ENCODE results near the gene ELOA2. TPM values are rescaled to one million over a fixed set of nuclear protein-coding genes. Genes with fewer than 3 reads are reported as not detected.
"Not testable (repeated sequence)": the region's sequence is repeated elsewhere in the genome, so short reads cannot be mapped to it uniquely, and the experiment has no call there.

The ELOA2 gene, protein sequence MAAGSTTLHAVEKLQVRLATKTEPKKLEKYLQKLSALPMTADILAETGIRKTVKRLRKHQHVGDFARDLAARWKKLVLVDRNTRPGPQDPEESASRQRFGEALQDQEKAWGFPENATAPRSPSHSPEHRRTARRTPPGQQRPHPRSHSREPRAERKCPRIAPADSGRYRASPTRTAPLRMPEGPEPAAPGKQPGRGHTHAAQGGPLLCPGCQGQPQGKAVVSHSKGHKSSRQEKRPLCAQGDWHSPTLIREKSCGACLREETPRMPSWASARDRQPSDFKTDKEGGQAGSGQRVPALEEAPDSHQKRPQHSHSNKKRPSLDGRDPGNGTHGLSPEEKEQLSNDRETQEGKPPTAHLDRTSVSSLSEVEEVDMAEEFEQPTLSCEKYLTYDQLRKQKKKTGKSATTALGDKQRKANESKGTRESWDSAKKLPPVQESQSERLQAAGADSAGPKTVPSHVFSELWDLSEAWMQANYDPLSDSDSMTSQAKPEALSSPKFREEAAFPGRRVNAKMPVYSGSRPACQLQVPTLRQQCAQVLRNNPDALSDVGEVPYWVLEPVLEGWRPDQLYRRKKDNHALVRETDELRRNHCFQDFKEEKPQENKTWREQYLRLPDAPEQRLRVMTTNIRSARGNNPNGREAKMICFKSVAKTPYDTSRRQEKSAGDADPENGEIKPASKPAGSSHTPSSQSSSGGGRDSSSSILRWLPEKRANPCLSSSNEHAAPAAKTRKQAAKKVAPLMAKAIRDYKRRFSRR
- not detected for total RNA-seq

DNA sequence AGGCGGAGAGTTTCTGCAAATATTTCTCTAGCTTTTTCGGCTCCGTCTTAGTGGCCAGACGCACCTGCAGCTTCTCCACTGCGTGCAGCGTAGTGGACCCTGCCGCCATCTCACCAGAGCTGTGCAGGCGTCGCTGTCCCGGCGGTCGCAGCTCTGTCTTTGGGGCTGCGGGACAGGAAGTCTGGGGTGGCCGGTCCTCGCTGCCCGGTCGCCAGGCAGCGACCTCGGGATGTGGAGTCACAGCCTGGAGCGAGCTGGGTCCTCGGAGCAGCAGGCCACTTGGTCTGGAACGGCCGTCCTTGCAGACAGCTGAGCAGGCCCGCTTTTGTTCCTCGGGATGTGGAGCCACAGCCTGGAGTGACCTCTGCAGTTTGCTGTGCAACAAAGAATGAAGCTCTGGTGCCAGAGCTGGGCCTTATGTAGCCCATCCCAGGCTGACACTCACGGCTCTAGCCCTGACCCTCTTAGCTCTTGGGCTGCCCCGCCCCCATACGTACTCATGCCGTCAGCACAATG lies at the start of gene ELOA2:
Gene ELOA2, minus strand, starts transcription at position 466 of the 516 bp plus-strand sequence. Its CDS starts 357 bp downstream, at position 109.
- DNase-seq (ENCODE audit: low spot score), result no peak

DNA sequence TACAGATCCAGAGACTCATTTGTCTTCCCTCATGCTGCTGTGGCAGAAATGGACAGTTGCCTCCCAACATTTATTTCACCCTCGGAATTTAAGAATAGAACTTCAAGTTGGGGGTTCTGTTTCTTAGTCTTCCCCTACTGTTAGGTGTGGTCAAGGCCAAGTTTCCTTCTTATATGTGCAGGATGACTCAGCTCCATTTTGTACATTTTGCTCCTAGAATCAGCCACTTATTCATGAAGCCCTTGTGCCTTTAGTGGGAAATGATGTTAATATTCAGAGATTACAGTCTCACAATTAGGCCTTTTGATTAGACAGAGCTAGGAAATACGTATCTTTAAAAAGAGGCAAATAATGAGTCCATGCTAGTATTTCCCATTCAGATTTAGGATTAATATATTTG lies 46.2 kb upstream of the ELOA2 start:
- no peak for DNase-seq (ENCODE audit: low spot score)

DNA sequence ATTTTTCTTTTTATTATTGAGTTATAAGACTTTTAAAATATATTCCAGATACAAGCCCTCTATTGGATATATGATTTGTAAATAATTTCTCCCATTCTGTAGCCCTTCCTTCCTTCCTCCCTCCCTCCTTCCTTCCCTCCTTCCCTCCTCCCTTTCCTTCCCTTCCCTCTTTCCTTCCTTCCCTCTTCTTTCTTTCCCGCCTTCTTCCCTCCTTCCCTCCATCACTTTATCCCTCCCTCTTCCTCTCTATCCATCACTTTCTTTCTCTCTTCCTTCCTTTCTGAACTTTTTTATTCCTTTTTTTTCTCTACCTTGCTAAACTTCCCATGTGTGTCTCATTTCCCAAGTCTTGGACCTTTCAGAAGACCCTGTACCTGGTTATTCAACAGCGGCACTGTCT lies 45.5 kb upstream of the ELOA2 start:
- DNase-seq (ENCODE audit: low spot score), result no peak

DNA sequence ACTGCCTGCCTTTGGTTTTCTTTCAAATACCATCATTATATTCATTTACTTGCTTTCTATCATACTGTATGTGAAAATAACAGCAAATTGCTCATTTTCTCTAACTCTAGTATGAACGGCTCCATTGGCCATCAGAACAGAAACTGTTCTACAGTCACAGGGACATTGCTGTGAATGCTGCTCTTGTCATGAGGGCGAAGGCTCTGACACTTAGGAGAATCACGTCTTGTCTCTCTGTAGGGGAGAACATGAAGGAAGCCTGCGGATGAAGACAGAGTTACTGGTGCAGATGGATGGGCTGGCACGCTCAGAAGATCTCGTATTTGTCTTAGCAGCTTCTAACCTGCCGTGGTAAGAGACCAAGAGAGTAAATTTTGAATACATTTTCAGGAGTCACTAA lies 41.7 kb upstream of the ELOA2 start:
- DNase-seq (ENCODE audit: low spot score), result no peak

DNA sequence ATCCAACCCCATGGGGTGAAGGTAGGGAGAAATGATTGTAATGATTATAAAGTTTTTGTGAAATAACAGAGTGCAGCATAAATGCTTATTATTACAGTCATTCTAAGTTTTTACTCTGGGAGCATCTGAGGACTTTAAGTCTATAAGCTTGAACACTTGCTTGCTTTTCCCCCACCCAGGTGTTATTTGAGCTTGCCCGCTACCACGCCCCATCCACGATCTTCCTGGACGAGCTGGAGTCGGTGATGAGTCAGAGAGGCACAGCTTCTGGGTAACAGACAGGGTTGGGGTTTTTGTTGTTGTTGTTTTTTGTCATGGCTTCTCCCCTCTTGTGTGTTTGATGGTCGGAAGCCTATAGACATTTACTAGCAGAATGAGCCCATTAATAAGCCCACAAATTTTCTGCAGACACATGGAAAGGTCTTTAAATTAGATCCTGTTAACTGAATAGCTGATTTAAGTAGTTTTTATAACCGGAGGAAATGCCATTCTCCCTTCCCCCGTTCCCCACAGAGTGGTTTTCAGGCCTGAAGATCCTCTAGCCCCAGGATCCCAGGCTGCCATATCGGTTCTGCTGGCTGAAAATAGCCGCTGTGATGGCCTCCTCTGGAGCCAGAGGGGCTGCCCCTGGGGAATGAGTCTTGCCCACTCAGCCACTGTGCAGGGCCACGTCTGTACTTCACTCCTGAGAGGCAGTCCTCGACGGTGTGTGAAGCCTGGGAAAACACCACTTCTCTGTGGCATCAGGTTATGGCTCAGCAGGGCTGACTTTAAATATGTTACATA lies 39.9 kb upstream of the ELOA2 start:
- no peak for DNase-seq (ENCODE audit: low spot score)

DNA sequence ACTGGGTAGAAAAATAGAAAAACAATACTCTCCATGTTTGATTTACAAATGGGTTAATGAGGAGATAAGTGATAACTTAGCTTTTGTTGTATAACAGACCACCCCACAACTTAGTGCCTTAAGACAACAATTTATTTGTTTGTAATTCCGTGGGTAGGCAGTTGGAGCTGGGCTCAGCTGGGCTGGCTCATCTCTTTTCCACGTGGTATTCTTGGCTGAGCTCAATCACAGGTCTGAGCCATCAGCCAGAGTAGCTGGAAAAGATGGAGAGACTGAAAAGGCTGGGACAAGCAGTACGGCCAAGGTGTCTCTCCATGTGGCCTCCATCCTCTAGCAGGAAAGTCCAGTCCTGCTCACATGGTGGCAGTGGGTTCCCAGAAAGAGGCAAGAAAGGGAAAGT lies 32.2 kb upstream of the ELOA2 start:
- no peak for DNase-seq (ENCODE audit: low spot score)

DNA sequence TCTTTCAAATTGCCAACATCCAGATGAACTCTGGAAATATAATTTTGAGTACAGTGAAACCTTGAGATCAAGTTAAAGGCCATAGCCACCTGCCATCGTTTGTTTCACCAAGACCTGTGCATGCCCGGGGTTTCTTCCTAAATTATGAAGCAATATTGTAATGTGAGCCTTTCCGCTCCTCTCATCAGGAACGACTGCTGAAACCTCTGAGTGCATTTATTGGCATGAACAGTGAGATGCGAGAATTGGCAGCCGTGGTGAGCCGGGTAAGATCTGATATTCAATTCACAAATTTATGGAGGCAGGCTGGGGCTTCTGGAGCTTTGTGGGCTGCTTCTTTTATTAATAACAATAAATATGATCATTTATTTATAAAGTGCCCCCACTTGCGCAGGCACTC lies 27.7 kb upstream of the ELOA2 start:
- DNase-seq (ENCODE audit: low spot score), result no peak

DNA sequence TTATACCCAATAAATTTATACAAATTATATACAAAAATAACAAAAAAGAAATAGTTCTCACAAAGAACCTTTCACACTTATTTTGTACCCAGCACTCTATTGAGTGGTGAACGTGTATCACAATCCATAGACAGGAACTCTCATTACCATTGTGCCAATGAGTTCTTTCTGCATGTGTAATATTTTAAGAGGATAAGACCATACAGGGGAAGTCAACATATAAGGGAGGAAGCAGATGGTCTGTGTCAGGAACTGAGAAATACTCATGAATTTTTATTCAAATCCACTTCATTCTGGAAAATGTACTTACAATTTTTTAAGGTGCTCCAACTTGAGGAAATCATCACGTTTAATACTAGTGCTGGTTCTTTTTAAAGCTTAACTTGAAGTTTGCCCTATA lies 27.1 kb upstream of the ELOA2 start:
- no peak for DNase-seq (ENCODE audit: low spot score)

DNA sequence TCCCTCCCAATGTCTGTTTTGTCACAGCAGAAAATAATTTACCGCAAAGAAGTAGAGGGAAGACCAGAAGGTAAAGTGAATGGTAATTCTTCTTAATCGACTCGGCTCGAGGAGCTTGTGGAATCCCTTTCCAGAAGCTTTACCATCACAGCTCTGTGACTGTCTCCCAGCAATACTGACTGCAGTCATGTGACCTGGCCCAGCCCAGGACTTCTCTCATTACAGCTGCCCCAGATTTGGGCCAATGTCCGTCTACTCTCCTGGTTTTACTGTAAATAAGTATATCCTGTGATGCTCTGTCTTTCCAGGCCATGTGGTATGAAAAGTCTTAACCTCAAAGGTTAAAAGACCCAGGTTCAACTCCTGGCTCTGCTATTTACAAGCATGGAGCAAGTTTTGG lies 18.9 kb upstream of the ELOA2 start:
- DNase-seq (ENCODE audit: low spot score), result no peak

DNA sequence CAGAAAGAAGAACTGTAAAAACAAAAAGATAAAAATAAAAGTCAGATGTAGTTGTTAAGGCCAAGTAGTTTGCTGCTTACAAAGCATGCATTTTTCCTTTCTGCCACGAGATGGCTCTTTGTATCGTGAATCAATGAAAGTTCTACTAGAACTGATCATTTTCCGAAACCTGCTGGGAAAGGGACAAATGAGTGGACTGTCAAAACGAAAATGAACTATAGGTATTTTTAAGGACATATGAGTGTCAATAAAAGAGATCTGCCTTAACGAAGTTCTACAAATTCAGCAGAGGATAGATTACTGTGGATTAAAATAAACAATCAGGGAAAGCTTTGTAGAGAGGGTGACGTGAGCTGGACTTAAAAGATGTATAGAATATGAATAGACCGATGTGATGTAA lies 15.0 kb upstream of the ELOA2 start:
- DNase-seq (ENCODE audit: low spot score), result no peak

DNA sequence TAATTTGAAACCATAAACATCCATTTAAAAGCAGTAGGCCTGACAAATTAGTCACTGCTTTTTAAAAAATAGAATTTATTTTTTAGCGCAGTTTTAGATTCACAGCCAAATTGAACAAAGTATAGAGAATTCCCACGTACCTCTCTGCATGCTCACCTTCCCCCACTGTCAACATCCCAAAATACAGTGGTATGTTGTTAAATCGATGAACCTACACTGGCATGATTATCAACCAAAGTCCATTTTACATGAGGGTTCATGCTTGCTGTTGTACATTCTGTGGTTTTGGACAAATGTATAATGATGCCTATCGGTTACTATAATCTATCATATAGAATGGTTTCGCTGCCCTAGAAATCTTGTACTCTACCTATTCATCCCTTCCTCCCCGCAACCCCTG lies 5.6 kb upstream of the ELOA2 start:
- DNase-seq (ENCODE audit: low spot score), result no peak

DNA sequence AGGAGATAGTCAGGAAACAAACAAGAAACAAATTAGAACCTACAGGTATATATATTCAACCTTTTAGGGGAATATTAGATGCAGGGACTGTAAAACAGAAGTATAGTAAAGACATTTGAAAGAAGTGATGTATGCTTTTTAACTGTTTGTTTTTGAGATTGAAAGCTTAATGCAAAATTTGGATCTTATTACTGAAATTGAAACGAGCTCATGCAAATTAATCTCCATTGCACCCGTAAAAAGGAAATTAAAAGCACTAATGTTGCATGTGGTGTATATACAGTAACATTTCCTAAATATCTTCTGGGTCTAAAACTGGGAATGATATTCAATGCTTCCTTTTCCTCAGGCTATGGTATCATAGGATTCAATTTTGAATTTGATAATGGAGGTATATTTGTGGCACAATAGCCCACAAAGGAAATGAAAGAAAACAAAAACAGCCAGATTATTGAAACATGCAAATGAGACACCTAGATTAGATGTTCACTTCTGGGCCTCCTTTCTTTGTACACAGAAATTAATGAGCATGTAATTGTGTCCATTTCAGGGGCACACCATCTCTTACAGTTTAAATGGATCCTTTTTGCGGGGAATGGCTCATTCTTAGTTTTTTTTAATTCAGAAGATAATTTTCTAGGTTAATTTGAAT lies 1.6 kb upstream of the ELOA2 start:
- DNase-seq (ENCODE audit: low spot score), result no peak

DNA sequence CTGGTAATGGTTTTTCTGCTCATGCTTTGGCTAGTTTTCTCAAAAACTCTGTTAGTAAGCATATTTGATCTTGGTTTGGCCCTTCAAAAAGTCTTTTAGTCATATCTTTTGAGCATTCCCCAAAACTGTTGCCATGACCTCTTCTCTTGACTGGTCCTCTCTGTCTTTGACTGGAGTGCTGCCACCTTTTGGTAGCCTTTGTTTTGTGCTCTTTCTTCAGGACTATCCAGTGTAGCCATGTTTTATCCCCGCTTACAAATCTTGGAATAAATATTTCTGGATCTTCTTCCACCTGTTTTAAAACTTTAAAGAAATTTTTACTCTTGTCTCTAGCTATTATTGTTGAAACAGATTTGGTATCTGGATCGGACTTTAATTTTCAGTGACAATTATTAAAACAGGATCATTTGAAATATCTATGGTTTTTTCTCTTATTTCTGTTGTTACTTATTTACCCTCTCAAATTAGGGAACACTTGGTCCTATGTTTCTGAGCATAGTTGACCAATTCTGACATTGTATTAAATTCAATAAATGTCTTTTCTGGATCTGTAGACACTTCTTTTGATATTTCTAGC lies 965 bp upstream of the ELOA2 start:
- no peak for DNase-seq (ENCODE audit: low spot score)

DNA sequence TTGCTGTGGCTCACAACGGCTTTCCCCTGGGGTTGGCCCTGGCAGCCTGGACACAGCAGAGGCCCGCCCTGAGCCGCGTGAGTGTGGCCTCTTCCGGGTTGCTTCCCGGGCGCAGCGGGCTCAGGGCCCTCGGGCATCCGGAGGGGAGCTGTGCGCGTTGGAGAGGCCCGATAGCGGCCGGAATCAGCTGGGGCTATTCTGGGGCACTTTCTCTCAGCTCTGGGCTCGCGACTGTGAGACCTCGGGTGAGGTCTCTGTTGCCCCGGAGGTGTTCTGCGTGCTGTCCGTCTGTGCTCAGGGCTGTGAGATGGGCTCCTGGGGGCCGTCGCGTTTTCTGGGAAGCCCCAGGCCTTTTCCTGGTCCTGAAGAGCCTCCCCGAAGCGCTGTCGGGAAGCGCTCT lies 830 bp downstream of the ELOA2 start:
- not testable (repeated sequence) for DNase-seq (ENCODE audit: low spot score)

DNA sequence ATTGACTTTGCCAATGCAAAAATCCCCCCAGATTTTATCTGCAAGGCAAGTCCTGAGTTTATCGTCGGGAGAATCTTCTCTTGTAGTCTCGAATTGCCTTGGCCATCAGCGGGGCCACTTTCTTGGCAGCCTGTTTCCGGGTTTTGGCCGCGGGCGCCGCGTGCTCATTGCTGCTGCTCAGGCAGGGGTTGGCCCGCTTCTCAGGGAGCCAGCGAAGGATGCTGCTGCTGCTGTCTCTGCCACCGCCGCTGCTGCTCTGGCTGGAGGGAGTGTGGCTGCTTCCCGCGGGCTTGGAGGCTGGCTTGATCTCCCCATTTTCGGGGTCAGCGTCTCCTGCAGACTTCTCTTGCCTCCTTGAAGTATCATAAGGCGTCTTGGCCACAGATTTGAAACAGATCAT lies 2.5 kb downstream of the ELOA2 start:
- DNase-seq (ENCODE audit: low spot score), result no peak

DNA sequence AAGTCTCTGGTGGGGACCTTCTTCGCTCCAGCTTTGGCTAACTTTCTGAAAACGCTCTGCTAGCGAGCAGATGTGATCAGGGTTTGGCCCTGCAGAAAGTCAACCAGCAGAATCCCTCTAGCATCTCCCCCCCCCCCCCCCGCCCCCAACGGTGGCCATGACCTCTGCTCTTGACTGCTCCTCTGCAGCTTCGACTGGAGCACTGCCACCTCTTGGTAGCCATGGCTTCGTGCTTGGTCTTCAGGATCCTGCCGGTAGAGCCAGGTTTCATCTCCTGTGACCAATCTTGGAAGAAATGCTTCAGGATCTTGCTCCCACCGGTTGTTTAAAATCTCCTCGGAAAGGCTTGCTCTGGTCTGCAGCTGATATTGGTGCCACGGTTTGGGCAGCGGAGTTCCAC lies 4.5 kb downstream of the ELOA2 start:
- DNase-seq (ENCODE audit: low spot score), result not testable (repeated sequence)

DNA sequence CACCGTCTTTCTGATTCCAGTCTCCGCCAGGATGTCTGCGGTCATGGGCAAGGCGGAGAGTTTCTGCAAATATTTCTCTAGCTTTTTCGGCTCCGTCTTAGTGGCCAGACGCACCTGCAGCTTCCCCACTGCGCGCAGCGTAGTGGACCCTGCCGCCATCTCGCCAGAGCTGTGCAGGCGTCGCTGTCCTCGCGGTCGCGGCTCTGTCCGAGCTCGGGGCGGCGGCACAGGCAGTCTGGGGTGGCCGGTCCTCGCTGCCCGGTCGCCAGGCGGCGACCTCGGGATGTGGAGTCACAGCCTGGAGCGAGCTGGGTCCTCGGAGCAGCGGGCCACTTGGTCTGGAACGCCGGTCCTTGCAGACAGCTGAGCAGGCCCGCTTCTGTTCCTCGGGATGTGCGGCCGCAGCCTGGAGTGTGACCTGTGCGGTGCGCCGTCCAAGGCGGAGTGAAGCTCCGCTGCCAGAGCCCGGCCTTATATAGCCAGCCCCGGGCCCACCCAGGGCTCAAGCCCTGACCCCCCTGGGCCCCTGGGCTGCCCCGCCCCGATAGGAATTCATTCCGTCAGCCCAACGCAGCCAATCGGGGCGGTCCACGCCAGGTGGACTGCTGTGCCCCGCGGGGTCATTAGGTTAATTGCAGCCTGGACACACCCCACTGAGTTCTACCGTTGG lies 5.6 kb downstream of the ELOA2 start:
- DNase-seq (ENCODE audit: low spot score), result not testable (repeated sequence)

DNA sequence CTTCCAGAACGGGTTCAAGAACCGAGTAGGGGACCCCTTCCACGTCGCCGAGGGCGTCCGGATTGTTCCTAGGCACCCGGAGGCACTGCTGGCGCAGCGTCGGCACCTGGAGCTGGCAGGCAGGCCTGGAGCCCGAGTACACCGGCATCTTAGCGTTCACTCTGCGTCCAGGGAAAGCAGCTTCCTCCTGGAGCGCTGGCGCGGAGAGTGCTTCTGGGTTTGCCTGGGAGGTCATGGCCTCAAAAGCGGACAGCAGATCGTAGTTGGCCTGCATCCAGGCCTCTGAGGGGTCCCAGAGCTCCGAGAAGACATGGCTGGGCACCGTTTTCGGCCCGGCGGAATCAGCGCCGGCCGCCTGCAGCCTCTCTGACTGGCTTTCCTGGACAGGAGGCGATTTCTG lies 6.7 kb downstream of the ELOA2 start:
- not testable (repeated sequence) for DNase-seq (ENCODE audit: low spot score)

DNA sequence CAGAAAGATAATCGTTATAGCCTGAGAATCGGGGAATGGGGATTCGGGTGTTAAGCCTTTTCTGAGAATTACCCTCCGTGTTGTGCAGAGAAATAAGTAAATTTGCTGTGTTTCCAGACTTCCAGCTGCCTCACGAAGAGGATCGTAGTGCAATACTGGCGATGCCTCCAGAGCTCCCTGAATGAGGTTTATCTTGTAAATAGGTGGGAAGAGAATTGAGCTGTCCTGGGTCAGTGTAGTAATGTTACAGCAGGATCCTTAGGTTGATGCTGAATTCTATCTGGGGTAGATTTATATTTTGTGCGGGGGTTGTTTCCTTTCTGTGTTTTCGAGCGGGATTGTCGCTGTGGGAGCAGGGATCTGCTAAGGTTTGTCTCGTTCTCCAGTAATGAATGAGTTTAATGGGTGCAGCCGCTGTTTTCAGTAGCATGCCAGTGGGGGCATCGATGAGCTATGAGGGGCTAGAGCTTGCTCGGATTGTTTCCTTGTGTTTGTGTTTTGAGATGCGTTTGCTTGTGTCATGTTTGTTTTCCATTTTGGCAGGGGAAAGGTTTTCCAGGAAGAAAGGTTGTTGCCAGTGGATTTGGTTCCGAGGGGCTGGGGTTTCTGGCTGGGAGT lies 9.8 kb downstream of the ELOA2 start:
- DNase-seq (ENCODE audit: low spot score), result not testable (repeated sequence)

DNA sequence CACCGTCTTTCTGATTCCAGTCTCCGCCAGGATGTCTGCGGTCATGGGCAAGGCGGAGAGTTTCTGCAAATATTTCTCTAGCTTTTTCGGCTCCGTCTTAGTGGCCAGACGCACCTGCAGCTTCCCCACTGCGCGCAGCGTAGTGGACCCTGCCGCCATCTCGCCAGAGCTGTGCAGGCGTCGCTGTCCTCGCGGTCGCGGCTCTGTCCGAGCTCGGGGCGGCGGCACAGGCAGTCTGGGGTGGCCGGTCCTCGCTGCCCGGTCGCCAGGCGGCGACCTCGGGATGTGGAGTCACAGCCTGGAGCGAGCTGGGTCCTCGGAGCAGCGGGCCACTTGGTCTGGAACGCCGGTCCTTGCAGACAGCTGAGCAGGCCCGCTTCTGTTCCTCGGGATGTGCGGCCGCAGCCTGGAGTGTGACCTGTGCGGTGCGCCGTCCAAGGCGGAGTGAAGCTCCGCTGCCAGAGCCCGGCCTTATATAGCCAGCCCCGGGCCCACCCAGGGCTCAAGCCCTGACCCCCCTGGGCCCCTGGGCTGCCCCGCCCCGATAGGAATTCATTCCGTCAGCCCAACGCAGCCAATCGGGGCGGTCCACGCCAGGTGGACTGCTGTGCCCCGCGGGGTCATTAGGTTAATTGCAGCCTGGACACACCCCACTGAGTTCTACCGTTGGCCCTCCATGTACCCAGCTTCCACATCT lies 11.5 kb downstream of the ELOA2 start:
- DNase-seq (ENCODE audit: low spot score), result not testable (repeated sequence)

All from ureter (tissue), 1 donor.